Large intestine (tissue), 3 donors: ENCODE data around the gene ANKUB1. TPM values are rescaled to one million over a fixed set of nuclear protein-coding genes. Genes with fewer than 3 reads are reported as not detected.

Experiments used
- DNase-seq, 2 donors: peaks; one replicate each; pipeline versions ENCODE4 v3.0.0 to v3.0.0-alpha.2; 2013
- H3K27ac ChIP-seq: one replicate; pipeline ENCODE4 v1.5.1; 2013; ENCODE audit warnings: low read length
- H3K27me3 ChIP-seq: 2 replicates; pipeline ENCODE4 v1.6.1; 2013; ENCODE audit warnings: low read length; ENCODE audit not compliant: control insufficient read depth, insufficient read depth
- H3K36me3 ChIP-seq: 2 replicates; pipeline ENCODE4 v1.6.1; 2013; ENCODE audit warnings: low read length; ENCODE audit not compliant: control insufficient read depth, insufficient read depth
- H3K4me1 ChIP-seq: one replicate; pipeline ENCODE4 v1.6.1; 2013; ENCODE audit warnings: low read length; ENCODE audit not compliant: control insufficient read depth, insufficient read depth
- H3K4me3 ChIP-seq: one replicate; pipeline ENCODE4 v1.5.1; 2013; ENCODE audit warnings: low read length
- H3K9me3 ChIP-seq: one replicate; pipeline ENCODE4 v1.6.1; 2013; ENCODE audit warnings: mild to moderate bottlenecking, low read depth, low read length, moderate library complexity; ENCODE audit not compliant: control insufficient read depth
- WGBS: methylation state at CpG from one replicate; pipeline ENCODE4 v1.1.5; 2013; ENCODE audit warnings: low lambda C conversion rate; ENCODE audit not compliant: insufficient coverage; 5-methylcytosine and 5-hydroxymethylcytosine counted together
- polyA plus RNA-seq: library from polyadenylated mRNA; unstranded; fragments of 120-200 nt; gene quantifications from one replicate; pipeline ENCODE4 v1.2.1, GENCODE V29; 2013

Gene ANKUB1
- polyA plus RNA-seq, 1 donor = 0.12 TPM

GRCh38 chr3:149812165-149812605 lies 19.8 kb upstream of the ANKUB1 start:
- Histone ChIP-seq H3K27ac (peak overlapping the region; percentile 97), H3K4me1 (peaks cover 6% of the 10 kb centered on the region), H3K4me3 (peak overlapping the region; percentile 89), H3K36me3 (no peaks in the 10 kb centered on the region), H3K9me3 (no peaks in the 10 kb centered on the region), H3K27me3 (no peaks in the 10 kb centered on the region)
- no peak for DNase-seq
- no CpG with 5 or more reads among the region's 13 CpGs for WGBS

- WGBS = 100% methylated on average over 2 of the region's 2 CpGs
- Histone ChIP-seq H3K4me1 (peaks cover 6% of the 10 kb centered on the region), H3K27me3 (no peaks in the 10 kb centered on the region), H3K36me3 (no peaks in the 10 kb centered on the region), H3K4me3 (no peak overlapping the region), H3K9me3 (no peaks in the 10 kb centered on the region), H3K27ac (no peak overlapping the region)
- DNase-seq = no peak
These were observed 18.5 kb upstream of the ANKUB1 start for GRCh38 chr3:149810846-149811245.

- DNase-seq = no peak
- Histone ChIP-seq H3K36me3 (no peaks in the 10 kb centered on the region), H3K27me3 (no peaks in the 10 kb centered on the region), H3K9me3 (no peaks in the 10 kb centered on the region), H3K27ac (no peak overlapping the region), H3K4me3 (no peak overlapping the region), H3K4me1 (peaks cover 3% of the 10 kb centered on the region)
These were observed 17.3 kb upstream of the ANKUB1 start for GRCh38 chr3:149809699-149810098.

DNA sequence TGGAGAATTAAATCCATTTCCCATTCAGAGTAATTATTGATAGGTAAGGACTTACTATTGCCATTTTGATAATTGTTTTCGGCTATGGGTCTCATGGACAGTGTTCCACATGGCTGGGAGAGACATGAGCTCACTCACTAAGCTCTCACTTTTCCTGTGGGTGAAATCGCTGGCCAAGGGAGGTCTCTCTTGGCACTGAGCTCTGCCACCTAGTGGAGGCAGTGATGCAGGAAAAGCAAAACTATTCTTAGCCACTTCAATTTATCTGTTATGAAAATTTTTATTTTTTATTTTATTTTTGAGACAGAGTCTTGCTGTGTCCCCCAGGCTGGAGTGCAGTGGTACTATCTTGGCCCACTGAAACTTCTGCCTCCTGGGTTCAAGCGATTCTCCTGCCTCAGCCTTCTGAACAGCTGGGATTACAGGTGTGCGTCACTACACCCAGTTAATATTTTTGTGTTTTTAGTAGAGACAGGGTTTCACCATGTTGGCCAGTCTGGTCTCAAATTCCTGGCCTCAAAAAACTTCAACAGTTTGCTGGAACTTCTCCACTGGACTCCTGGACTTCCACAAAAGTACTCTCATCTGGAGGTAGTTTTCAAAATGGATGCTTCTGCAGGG lies 16.0 kb upstream of the ANKUB1 start:
- Histone ChIP-seq H3K9me3 (no peaks in the 10 kb centered on the region), H3K27ac (no peak overlapping the region), H3K4me3 (no peak overlapping the region), H3K36me3 (no peaks in the 10 kb centered on the region), H3K27me3 (no peaks in the 10 kb centered on the region), H3K4me1 (no peaks in the 10 kb centered on the region)
- DNase-seq = peak; percentile 48 to 58
- WGBS = no CpG with 5 or more reads among the region's 4 CpGs

GRCh38 chr3:149806171-149806778 lies 13.9 kb upstream of the ANKUB1 start:
- WGBS = no CpG with 5 or more reads among the region's 2 CpGs
- Histone ChIP-seq H3K4me3 (no peak overlapping the region), H3K27ac (no peak overlapping the region), H3K27me3 (no peaks in the 10 kb centered on the region), H3K4me1 (no peaks in the 10 kb centered on the region), H3K9me3 (no peaks in the 10 kb centered on the region), H3K36me3 (no peaks in the 10 kb centered on the region)
- DNase-seq = no peak

DNA sequence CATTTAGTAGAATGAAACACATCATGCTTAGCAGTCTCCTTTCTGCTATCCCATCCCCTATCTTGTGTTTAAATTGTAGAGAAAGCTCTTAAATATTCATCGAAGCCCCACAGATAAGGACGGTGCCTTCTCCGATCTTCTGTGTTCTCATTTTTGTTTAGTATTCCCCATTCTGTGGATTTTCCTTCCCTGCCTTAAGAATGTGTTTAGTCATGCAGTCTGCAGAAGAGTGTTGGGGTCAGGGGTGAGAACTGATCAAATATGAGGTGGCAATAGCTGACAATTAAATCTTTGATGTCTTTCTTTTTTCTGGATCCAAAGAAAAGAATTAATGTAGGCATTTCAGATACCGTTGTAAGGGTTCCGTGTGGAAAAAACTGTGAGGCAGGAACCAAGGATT lies 9.3 kb upstream of the ANKUB1 start:
- H3K9me3 ChIP-seq = no peaks in the 10 kb centered on the region
- WGBS = 63% methylated on average over 2 of the region's 5 CpGs
- no peak overlapping the region for H3K27ac ChIP-seq
- no peaks in the 10 kb centered on the region for H3K4me1 ChIP-seq
- no peaks in the 10 kb centered on the region for H3K27me3 ChIP-seq
- H3K4me3 ChIP-seq = no peak overlapping the region
- no peak for DNase-seq
- H3K36me3 ChIP-seq = no peaks in the 10 kb centered on the region

GRCh38 chr3:149801195-149801594 lies 8.8 kb upstream of the ANKUB1 start:
- Histone ChIP-seq H3K4me3 (no peak overlapping the region), H3K4me1 (no peaks in the 10 kb centered on the region), H3K27me3 (no peaks in the 10 kb centered on the region), H3K9me3 (no peaks in the 10 kb centered on the region), H3K27ac (no peak overlapping the region), H3K36me3 (no peaks in the 10 kb centered on the region)
- DNase-seq = no peak
- WGBS = 50% methylated on average over 1 of the region's 1 CpG

DNA sequence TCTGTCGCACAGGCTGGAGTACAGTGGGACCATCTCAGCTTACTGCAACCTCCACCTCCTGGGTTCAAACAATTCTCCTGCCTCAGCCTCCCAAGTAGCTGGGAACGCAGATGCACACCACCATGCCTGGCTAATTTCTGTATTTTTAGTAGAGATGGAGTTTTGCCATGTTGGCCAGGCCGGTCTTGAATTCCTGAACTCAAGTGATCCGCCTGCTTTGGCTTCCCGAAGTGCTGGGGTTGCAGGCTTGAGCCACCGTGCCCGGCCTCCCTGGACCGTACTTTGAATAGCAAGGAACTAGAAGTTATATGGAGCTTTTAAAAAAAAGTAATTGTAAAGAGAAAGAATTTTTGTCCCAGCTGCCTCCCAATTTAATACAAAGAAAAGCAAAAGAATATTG lies 8.3 kb upstream of the ANKUB1 start:
- H3K27me3 ChIP-seq = no peaks in the 10 kb centered on the region

DNA sequence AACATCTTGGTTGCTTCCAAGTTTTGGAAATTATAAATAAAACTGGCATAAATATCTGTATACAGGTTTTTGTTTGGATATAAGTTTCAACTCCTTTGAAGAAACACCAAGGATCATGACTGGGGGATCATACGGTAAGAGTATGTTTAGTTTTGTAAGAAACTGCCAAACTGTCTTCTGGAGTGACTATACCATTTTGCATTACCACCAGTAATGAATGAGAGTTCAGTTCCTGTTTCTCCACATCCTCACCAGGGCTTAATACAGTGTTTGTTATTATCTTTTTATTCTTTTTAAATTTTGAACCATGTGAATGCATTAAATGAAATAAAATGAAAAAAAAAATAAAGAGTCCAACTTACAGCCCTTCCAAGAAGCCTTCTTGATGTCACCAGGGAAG lies 3.7 kb upstream of the ANKUB1 start:
- H3K4me1 ChIP-seq = no peaks in the 10 kb centered on the region
- no CpG with 5 or more reads among the region's 1 CpG for WGBS
- H3K27me3 ChIP-seq = no peaks in the 10 kb centered on the region
- H3K36me3 ChIP-seq = no peaks in the 10 kb centered on the region
- no peak overlapping the region for H3K4me3 ChIP-seq
- H3K9me3 ChIP-seq = no peaks in the 10 kb centered on the region
- no peak for DNase-seq
- H3K27ac ChIP-seq = no peak overlapping the region

More for the DNA sequence above, 8.3 kb upstream of the ANKUB1 start:
- Histone ChIP-seq H3K4me3 (no peak overlapping the region), H3K36me3 (no peaks in the 10 kb centered on the region), H3K4me1 (no peaks in the 10 kb centered on the region), H3K9me3 (no peaks in the 10 kb centered on the region), H3K27ac (no peak overlapping the region)
- WGBS = 100% methylated on average over 1 of the region's 8 CpGs
- no peak for DNase-seq

DNA sequence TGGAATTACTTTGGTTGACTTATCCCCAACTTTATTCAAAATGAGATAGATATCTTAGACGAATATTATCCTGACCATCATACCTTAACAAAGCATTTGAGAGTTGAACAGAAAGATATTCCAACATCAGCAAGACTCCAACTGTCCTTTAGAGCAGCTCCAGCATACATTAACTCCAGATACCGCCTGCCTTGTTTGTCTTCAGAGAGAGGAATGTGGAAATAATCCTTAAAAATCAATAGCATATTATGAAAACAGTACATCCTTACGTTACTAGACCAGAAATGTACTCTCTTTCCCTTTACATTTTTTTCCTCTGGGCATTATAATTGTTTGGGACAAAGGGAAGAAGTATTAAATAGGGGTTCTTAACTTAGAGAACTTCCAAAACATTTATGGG lies 1.7 kb downstream of the ANKUB1 start:
- DNase-seq = no peak
- no peak overlapping the region for H3K27ac ChIP-seq
- WGBS = 60% methylated on average over 1 of the region's 3 CpGs
- no peaks in the 10 kb centered on the region for H3K9me3 ChIP-seq
- peaks cover 3% of the 10 kb centered on the region for H3K27me3 ChIP-seq
- H3K4me3 ChIP-seq = no peak overlapping the region
- no peaks in the 10 kb centered on the region for H3K36me3 ChIP-seq
- H3K4me1 ChIP-seq = no peaks in the 10 kb centered on the region

- 100% methylated on average over 1 of the region's 2 CpGs for whole genome bisulfite sequencing
- DNase-seq = no peak
- H3K9me3 ChIP-seq = no peaks in the 10 kb centered on the region
- no peaks in the 10 kb centered on the region for H3K36me3 ChIP-seq
- H3K4me1 ChIP-seq = no peaks in the 10 kb centered on the region
- peaks cover 3% of the 10 kb centered on the region for H3K27me3 ChIP-seq
- no peak overlapping the region for H3K4me3 ChIP-seq
- H3K27ac ChIP-seq = no peak overlapping the region
These were observed 2.1 kb downstream of the ANKUB1 start for GRCh38 chr3:149790268-149790667.
